HG02610 (cell line): ENCODE results near the gene ATP2B2.

Experiments
- ATAC-seq: cut with Tn5 transposase; IDR thresholded peaks from one replicate; pipeline ENCODE4 v1.9.1; 2021; ENCODE audit warnings: mild to moderate bottlenecking, moderate library complexity; ENCODE audit not compliant: unreplicated experiment

ATP2B2 gene

DNA sequence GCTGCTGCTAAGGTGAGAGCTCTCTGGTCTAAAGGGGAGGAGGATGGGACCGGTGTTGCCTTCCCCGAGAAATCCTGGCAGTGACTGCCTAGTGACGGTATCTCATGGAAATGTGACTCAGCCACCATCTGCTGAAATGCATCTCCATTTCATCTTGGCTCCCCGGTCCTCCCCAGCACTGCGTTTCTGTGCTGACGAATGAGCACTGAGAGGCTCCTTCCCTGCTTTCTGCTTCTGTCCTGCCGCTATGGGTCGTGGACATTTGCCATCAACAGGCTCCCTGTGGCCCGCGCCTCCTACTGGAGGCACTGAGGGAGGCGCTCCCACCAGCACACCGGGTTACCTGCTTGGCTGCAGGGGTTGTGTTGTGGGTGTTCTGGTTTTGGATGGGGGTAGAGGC is 170.9 kb downstream of the ATP2B2 start:
- no peak for ATAC-seq

DNA sequence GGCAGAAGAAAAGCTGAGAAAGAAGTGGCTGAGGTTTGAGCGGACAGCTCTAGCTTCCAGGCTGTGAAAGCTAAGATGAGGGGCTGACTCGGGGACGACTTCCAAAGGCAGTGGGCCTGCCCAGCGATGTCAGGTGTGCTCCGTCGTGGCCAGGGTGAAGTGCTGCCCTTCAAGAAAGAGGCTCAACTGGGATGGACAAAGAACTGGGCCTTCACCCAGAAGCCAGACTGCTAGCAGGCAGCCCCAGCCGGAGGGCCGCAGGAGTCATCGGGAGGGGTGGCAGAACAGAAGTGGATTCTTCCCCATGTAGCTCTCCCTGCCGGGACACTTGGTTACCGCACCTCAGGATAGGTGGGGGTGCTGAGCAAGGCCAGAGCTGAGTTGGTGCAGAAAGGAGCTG is 171.3 kb downstream of the ATP2B2 start:
- ATAC-seq: no peak

DNA sequence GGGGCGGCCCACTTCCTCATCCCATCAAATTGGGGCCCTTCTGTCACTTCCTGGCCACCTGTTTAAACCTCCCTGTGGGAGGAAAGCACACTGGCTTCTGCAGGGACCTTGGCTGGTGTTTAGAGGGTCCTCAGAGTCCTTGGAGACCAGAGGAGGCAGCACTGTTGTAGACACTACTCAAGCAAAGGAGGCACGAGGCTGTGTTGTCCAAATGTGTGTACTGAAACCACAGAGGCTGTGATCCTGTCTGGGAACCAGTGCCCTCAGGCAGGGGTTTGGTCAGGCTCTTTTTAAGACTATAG is 172.1 kb downstream of the ATP2B2 start:
- ATAC-seq: no peak

DNA sequence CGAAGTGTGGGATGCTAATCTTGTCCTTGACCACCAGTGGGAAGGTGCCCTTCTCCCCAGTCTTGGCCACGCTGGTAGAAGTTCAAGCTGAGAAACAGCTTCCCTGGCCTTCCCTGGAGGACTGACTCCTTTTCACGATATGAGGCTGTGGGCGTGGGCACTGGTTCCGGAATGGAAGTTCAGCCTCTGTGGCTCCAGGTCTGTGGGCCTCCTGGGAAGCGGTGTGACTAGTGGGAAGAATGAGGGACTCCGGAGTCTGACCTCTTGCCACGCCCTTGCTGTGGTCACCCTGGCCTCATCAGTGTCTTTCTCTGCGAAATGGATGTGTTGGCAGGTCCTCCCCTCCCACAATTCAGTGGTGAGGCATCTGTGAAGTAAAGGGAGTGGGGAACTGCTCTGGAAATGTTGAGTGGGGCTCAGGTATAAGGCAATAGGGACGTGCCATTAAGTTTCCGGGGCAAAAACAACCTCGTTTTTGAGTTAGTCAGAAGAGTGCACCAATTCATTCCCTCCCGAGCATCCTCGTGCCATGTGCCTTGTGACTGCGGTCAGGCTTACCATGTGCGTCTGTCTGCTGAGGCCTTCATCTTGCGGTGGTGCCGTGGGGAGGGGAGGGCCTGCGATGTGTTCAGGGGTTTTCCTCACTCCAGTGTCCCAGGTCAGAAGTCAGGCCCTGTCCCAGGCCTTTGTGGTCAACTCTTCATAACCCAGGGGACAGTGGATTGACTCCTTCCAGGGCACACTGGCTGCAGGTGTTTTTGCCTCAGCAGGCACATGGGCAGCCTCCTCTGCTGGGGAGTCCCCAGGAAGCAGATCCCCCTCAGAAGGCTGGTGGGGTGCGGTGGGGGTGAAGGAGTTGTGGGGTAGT is 172.7 kb downstream of the ATP2B2 start:
- no peak for ATAC-seq

DNA sequence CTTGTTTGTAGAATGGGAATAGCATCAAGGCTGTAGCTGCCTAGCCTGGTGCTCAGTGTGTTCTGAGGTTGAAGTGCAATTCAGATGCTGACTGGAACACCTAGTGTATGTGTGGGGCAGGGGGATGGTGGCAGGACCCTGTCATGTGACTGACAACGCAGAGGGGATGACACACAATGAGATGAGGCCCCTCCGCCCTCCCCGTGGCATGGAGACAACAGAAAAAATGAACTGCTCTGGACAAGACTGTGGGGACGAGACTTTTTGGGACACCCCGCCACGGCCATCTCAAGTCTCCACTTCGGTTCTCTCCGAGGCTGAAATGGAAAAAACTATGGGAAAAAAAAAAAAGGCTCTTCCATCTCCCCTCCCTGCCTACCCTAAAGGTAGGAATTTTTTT is 174.1 kb downstream of the ATP2B2 start:
- no peak for ATAC-seq

DNA sequence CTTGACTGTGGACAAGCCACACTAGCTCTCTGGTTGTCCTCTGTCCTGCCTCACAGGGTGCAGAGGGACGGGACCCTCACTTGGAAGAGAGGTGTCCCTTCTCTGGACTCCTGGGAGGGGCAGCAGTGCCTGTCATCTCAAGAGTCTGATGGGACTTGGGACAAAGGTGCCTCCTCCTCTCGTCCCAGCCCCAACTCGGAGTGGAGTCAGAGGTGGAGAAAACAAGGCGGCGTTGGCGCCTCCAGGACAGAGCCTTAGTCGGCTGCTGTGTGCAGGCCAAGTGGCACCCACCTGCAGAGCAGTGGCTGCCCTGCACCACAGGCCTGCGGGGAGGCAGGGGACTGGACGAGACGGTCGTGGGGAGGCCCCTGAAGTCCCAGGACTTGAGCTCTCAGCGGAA is 175.1 kb downstream of the ATP2B2 start:
- ATAC-seq: no peak

DNA sequence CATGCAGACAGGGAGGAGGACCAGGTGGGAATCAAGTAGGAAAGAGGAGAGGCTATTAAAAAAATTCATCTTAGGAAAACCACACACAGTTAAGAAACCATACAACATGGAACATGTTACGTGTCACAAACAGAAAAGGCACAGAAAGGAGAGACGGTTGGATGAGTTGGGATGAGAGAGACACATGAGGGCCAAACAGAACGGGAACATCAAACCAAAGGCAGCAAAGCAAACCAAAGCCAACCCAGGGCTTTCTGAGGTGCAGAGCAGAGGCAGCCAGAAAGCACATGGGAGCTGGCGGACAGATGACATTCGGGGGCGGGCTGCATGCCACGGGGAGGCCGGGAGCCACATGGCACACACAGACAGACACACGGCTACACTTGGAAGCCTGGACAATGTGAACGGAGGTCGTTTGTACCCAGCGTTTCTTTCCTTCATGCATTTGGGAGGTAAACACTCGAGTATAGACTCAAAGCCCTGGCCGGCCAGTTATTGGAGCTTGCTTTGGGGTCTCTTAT is 175.8 kb downstream of the ATP2B2 start:
- no peak for ATAC-seq

DNA sequence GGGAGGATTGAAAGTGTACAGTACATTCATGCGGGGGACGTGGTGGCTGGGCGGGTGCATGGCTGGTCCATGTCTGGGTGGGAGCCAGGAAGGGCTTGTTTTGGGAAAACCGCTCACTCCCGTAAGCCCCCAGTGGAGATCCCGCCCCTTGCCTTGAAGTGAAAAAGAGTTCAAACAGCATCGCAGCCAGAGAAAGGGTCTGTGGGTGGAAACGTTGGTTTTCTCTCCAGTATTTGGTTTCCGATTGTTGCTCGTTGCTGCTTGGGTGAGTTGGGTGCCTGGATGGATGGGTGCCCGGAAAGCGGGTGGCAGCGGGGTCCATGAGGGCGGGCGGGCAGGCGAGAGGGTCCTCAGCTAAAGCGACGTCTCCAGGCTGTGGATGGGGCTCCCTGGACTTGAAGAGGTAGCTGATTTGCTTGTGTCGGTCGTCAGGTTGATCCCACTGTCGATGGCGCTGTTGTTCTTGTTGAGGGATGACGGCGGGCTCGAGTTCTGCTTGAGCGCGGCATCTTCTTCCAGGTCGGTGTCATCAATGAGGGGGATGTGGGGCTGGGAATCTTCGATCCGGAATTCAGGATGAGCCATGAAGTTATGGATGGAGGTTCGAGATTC is 176.8 kb downstream of the ATP2B2 start:
- ATAC-seq: no peak

DNA sequence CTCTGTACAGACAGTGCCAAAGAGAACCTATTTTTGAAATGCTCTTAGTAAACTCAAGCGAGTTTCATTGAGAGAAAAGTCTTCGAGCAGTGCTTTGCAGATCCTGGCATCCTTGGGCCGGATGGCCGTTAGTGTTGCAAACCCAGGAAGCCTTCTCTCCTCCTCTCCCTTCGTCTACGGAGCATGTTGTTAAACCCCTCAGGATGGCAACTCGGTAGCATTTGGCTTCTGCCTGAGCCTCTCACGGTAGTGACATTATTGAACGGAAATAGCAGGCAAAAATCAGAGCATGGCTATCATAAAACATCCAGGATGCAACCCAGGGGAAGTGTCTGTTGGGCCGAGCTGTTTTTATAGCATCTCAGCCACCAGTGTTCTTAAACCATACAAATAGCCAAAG is 177.8 kb downstream of the ATP2B2 start:
- ATAC-seq: no peak

DNA sequence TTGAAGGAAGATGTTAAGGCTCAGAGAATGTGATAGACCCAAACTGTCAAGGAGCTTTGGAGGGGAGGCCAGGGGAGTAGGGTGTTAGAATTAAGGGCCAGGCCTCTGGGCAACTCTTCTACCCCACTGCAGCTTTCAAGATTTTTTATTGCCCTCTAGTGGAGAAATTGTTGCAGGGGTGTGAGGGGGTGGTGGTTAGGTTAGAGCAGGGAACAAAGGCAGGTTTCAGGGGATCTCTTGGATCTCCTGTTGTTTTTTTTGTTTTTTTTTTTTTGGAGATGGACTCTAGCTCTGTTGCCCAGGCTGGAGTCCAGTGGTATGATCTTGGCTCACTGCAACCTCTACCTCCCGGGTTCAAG is 183.1 kb downstream of the ATP2B2 start:
- ATAC-seq: no peak

DNA sequence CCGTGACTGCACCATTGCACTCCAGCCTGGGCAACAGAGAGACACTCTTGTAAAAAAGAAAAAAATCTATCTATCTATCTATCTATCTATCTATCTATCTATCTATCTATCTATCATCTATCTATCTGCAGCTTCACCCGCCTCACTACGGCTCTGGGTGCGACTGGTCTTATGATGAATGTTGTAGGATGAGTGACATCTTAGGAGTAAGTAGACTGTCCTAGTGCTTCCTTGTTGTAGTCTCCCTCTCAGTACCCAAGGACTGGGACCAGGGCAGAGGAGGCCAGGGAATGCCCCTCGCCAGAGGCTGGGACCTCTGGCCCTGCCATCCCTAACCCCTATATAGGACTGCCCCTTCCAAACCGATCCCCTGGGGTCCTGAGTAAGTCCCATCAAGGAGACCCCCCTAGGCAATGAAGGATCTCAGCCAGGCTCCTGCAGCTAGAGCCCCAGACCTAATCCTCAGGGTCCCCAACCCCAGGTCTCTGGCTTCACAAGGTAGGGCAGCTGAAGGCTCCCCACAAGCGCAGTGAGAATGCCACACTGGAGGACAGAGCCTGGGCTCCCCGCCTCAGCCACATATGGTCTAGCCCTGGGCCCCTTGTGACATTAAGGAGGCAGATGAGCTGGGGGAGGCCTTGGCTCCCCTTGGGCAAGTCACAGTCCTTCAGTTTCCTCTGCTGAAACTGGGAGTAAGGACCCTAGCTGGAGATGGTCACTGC is 183.6 kb downstream of the ATP2B2 start:
- no peak for ATAC-seq

DNA sequence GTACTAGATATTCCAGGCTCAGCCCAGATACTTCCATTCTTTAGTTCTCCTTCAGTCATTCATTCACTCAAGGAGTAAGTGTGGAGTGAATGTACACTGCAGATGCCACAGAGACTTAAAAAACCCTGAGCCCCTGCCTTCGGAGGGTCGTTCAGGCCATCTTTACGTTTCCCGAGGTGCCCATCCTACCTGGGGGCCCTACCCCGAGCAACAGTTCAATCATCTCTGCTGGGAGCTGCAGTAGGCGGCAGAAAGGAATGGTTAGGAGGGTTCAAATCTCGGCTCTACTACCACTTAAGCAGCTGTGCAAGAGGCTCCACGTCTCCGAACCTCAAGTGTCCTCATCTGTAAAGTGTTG is 185.1 kb downstream of the ATP2B2 start:
- no peak for ATAC-seq

DNA sequence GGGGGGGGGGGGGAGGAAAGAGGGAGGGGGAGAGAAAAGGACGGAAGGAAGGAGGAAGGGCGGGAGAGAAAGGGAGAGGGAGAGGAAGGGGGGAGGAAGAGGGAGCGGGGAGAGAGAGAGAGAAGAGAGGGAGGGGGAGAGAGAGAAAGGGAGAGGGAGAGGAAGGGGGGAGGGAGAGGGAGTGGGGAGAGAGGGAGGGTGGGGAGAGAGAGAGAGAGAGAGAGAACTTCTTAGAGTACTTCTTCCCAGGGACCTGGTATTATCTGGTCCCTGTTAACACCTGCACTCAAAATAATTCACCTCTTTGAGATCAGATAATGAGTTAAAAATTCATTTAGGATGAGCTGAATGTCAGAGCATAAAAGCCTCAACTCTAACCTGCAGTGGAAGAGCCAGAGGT is 185.6 kb downstream of the ATP2B2 start:
- no peak for ATAC-seq

DNA sequence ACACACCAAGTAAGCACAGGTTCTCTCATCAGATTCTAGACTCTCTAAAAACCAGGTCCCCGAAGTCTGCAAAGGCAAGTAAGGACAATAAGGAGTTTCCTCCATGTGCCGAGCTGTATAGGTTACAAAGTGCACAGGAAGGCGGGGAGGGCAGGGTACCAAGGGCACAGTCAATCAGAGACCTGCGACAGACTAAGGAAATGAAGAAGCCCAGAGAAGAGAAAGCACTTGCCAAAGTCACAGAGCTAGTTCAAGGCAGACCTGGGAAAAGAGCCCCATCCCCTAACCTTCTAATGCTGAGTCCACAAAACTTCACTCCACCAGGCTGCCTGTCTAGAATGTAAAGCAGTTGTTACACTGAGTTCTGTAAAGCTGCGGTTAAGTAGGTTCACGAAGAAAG is 186.1 kb downstream of the ATP2B2 start:
- ATAC-seq: no peak

DNA sequence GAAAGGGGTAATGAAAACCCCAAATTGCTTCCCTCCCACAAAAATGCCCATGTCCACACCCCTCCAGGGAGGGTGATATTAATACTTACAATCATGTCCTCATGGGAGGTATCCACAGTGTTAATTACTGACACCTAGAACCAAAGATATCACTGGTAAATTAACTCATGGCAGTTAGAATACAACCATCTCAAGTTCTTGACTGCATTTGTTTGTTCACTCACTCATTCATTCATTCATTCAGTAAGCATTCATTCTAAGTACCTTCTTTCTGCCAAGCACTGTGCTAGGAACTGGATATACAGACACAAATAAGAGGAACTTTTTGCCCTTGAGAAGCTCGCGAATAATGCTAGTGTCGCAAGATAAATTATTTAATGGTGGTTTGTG is 187.4 kb downstream of the ATP2B2 start:
- ATAC-seq: no peak

DNA sequence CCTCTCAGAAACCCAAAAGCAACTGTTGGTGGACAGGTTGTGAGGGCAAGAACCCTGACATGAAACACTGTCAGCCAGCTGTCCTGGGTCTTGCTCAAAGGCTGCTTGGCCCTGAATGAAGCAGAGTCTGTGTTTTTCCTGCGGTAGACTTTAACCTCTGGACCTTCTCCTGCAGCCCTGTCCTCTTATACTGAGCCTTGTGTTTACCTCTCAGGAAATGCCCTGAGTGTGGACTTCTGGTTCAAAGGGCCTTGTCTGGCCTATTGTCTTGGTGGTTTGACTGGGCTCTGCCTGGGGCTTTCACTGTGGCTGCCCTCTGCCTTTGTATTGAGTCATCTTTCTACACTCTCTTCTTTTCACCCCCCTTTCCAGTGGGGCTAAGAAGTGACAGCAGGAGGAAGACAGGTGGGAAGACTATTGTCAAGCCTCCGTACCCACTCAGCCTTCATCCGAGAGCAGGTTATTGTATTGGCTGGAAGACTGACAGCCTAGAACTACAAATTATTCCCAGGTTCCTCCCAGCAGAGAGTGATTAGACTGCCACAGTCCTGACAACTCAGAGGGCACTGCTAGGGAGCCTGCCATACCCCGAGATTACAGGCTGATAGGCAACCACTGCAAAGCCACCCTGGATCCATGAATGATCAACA is 187.9 kb downstream of the ATP2B2 start:
- ATAC-seq: no peak

DNA sequence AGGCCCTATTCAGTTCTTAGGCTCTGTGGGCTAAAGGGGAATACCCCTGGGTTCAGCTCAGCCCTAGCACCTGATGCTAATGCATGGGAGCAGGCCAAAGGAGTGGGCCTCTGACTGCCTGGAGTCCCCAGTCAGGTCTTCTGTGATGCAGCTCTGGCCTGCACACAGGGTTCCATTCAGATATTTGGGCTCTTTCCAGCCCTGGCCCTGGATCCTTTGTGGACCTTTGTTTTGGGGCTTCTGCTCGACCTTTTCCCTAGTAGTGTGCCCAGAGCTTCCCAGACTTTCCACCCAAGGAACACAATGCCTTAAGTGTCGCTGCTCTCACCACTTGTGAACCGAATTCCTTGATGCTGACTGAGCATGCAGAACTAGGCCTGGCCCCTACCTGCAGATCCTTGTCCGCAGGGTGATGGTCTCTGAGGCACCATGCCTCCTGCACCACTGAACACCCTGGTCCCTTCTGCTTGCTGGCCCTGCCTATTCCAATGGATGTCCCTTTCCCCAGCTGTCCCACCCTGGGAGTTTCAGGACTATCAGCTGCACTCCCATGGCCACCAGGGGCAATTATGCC is 189.5 kb downstream of the ATP2B2 start:
- no peak for ATAC-seq

DNA sequence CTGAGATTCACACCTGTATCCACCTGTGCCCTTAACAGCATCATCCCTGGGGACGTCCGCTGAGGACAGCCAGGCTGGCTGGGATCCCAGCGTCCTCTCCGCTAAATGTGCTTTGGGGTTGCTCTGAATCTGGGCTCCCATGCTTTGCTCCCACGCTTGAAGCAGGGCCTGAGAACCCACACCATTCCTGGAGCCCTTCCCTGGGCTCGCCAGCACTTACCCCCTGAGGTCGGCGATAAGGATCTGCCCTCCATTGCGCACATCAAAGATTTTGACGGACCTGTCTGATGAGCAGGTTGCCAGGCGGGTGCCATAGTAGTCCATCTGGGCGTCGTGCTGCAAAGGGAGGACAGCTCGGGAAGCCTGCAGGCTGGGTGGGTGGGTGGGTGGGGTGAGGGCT is 190.3 kb downstream of the ATP2B2 start:
- no peak for ATAC-seq

DNA sequence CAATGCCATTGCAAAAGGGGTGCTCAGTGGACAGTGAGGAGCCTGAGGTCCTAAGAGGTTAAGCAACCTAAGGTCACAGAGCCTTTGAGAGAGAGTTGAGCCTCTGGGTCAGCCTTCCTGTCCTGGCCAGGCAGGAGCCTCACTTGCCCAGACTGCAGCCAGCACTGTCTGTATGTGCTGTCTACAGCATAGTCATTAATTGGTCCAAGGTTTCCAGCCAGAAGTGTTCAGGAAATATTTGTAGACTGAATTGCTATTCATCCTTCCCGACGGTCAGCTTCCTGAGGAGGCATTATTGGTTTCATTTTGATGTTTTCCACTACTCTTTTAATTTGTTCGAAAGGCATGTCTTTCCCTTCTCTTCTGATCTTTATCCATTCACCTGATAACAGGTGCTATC is 192.5 kb downstream of the ATP2B2 start:
- ATAC-seq: no peak

DNA sequence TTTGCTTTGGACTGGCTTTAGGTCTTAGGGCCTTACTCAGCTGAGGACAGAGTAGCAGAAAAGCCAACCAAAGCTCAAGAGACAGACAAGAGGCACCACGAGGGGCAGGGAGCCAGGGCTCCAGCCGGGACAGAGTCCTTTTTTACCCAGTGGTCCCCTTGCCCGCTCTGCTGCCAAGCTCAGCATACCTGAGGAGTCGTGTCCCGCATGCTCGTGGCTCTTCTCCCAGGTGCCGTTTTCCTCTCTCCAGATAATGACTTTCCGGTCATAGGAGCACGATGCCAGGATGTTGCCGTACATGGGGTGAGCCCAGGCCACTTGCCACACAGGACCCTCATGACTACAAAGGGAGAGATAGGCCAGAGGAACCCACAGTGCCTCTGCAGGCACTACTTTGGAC is 193.0 kb downstream of the ATP2B2 start:
- no peak for ATAC-seq

DNA sequence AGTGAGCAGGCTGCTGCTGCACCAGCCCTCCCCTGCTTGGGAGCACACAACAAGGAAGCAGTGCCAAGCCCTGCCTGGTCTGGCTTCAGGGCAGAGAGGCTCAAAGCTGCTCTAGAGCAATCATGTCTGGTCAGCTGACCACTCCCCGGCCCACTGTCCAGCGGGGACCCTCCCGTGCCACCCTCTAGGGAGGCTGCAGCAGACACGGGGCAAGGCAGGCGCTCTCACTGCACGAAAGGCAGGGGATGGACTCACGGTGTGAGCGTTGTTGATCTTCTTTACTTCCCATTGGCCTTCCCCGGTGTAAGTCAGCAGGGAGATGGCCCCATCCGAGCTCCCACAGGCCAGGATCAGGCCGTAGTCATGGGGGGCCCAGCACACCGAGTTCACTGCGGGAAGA is 193.7 kb downstream of the ATP2B2 start:
- ATAC-seq: no peak
